Bronchial epithelial cell (primary cell): ENCODE data around the gene DHDH. TPM values are rescaled to one million over a fixed set of nuclear protein-coding genes. Genes with fewer than 3 reads are reported as not detected.

Experiments used
- DNase-seq: peaks from one replicate; pipeline ENCODE4 v3.0.0-alpha.2; 2010; ENCODE audit warnings: low read depth
- FAIRE-seq: peaks from 2 replicates; lab custom pipeline; 2011; peaks lifted over from hg19 to GRCh38; lab: Jason Lieb, UNC
- H3K27me3 ChIP-seq: 2 replicates; pipeline ENCODE4 v1.5.1; 2011; ENCODE audit warnings: low read length; ENCODE audit not compliant: control insufficient read depth, insufficient read depth
- H3K36me3 ChIP-seq: 2 replicates; pipeline ENCODE4 v1.5.1; 2011; ENCODE audit warnings: low read length; ENCODE audit not compliant: control insufficient read depth, insufficient read depth
- H3K4me3 ChIP-seq: 2 replicates; pipeline ENCODE4 v1.5.1; 2011; ENCODE audit warnings: mild to moderate bottlenecking, low read depth, low read length, control low read depth
- CTCF ChIP-seq: IDR thresholded peaks from 2 replicates; pipeline ENCODE4 v1.5.1; 2011; ENCODE audit warnings: mild to moderate bottlenecking, moderate library complexity, low read length, control low read depth, inconsistent platforms; ENCODE audit not compliant: insufficient read depth, severe bottlenecking
- total RNA-seq: library from RNA; depleted of rRNA; stranded (reverse); fragments of >200 nt; gene quantifications from 2 replicates; pipeline ENCODE4 v1.2.1, GENCODE V29; 2014

Gene DHDH
- total RNA-seq, 1 donor from 2014 or later: 10.8 TPM

GRCh38 chr19:48985711-48986110 is 52.2 kb downstream of the DHDH start:
- TF ChIP-seq CTCF: no peak
- FAIRE-seq (peak; percentile 18), DNase-seq (no peak)
- Histone ChIP-seq H3K27me3 (no peaks in the 10 kb centered on the region), H3K36me3 (peaks cover 37% of the 10 kb centered on the region), H3K4me3 (no peak overlapping the region)

GRCh38 chr19:48986211-48986610 is 52.7 kb downstream of the DHDH start:
- no peak for FAIRE-seq
- Histone ChIP-seq H3K4me3 (no peak overlapping the region), H3K36me3 (peaks cover 39% of the 10 kb centered on the region), H3K27me3 (no peaks in the 10 kb centered on the region)
- no peak for DNase-seq
- TF ChIP-seq CTCF: no peak

DNA sequence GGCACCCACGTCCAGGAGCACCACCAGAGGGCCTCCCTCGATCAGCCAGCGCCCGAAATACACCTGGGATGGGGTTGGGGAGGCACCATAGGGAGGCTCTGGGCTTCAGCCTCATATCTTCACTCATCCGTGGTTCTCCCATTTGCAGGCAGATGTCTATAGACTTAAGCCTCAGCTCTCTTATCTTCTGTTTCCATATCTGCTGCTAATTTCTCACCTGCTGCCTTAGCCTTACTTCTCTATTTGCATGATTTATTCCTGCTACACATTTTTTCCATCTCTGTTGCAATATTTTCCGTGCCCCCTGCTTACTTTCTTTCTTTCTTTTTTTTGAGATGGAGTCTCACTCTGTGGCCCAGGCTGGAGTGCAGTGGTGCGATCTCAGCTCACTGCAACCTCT is 53.8 kb downstream of the DHDH start:
- H3K4me3 ChIP-seq: no peak overlapping the region
- TF ChIP-seq CTCF: no peak
- FAIRE-seq (no peak), DNase-seq (no peak)
- H3K36me3 ChIP-seq: peaks cover 32% of the 10 kb centered on the region
- no peaks in the 10 kb centered on the region for H3K27me3 ChIP-seq

DNA sequence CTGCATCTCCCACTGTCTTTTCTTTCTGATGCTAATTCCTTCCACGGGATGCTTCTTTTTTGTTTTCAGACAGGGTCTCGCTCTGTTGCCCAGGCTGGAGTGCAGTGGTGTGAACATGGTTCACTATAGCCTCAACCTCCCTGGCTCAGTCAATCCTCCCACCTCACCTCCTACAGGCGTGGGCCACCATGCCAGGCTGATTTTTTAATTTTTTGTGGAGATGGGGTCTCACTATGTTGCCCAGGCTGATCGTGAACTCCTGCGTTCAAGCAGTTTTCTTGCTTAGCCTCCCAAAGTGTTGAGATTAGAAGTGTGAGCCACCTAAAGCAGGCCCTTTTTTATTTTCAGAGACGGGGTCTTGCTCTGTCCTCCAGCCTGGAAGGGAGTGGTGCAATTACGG is 54.8 kb downstream of the DHDH start:
- Histone ChIP-seq H3K4me3 (no peak overlapping the region), H3K27me3 (no peaks in the 10 kb centered on the region), H3K36me3 (peaks cover 27% of the 10 kb centered on the region)
- TF ChIP-seq CTCF: no peak
- no peak for FAIRE-seq
- DNase-seq: no peak

GRCh38 chr19:48988860-48989259 is 55.4 kb downstream of the DHDH start:
- Histone ChIP-seq H3K27me3 (no peaks in the 10 kb centered on the region), H3K4me3 (no peak overlapping the region), H3K36me3 (peaks cover 26% of the 10 kb centered on the region)
- FAIRE-seq: no peak
- TF ChIP-seq CTCF: no peak
- no peak for DNase-seq

DNA sequence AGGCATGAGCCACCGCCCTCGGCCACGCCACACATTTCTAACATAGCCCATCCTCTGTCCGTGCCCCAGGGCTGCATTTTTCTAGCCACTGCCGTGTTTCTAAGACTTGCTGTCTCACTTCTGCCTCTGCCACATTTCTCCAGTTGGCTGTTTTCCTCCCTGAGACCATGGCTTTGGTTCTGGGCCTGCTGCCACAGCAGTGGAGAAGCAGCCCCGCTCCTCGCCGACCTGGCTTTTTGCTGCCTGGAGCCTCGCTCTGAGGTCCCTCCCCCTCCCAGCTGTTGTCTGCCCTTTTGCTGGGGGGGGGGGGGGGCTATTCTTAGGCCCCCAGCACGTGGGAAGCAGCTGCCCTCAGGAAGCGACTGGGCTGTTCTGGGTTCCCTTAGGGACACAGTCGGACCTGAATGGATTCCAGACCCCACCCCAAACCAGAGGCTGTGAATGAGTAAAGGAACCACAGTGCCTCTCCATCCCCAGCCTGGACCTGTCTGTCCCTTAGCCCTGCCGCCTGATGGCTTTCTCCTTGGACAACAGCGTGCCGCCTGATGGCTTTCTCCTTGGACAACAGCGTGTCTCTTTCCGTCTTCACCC is 56.3 kb downstream of the DHDH start:
- DNase-seq (no peak), FAIRE-seq (no peak)
- Histone ChIP-seq H3K27me3 (no peaks in the 10 kb centered on the region), H3K36me3 (peaks cover 26% of the 10 kb centered on the region), H3K4me3 (no peak overlapping the region)
- TF ChIP-seq CTCF: no peak
